ENCODE data around the gene ZNF804B. TPM values are rescaled to one million over a fixed set of nuclear protein-coding genes. Genes with fewer than 3 reads are reported as not detected.
A peak's percentile ranks its signal among the peaks of the same experiment; 100 is the strongest.
"Not testable (repeated sequence)": the region's sequence is repeated elsewhere in the genome, so short reads cannot be mapped to it uniquely, and the experiment has no call there.

ZNF804B gene
- polyA plus RNA-seq, 1 donor = 0.04 TPM

- no peaks in the 10 kb centered on the region for H3K4me1 ChIP-seq (ENCODE audit: control insufficient read depth, insufficient read depth, low read length)
- H3K36me3 ChIP-seq (ENCODE audit: control insufficient read depth, insufficient read depth, low read length) = no peaks in the 10 kb centered on the region
- no peak for DNase-seq
- no peaks in the 10 kb centered on the region for H3K27me3 ChIP-seq (ENCODE audit: control insufficient read depth, insufficient read depth, low read length)
- no peaks in the 10 kb centered on the region for H3K9me3 ChIP-seq (ENCODE audit: control insufficient read depth, low read depth, low read length)
- no peak overlapping the region for H3K27ac ChIP-seq (ENCODE audit: low read length)
- 80% methylated on average over 2 of the region's 3 CpGs for WGBS (ENCODE audit: insufficient coverage, low lambda C conversion rate)
- no peak overlapping the region for H3K4me3 ChIP-seq (ENCODE audit: low read length)
Measured at GRCh38 chr7:89133357-89133756, 373.9 kb downstream of the ZNF804B start.

GRCh38 chr7:89133819-89134218 is 374.3 kb downstream of the ZNF804B start:
- 70% methylated on average over 2 of the region's 2 CpGs for WGBS (ENCODE audit: insufficient coverage, low lambda C conversion rate)
- H3K4me3 ChIP-seq (ENCODE audit: low read length) = no peak overlapping the region
- H3K36me3 ChIP-seq (ENCODE audit: control insufficient read depth, insufficient read depth, low read length) = no peaks in the 10 kb centered on the region
- H3K9me3 ChIP-seq (ENCODE audit: control insufficient read depth, low read depth, low read length) = no peaks in the 10 kb centered on the region
- H3K4me1 ChIP-seq (ENCODE audit: control insufficient read depth, insufficient read depth, low read length) = no peaks in the 10 kb centered on the region
- no peaks in the 10 kb centered on the region for H3K27me3 ChIP-seq (ENCODE audit: control insufficient read depth, insufficient read depth, low read length)
- no peak for DNase-seq
- H3K27ac ChIP-seq (ENCODE audit: low read length) = no peak overlapping the region

- Histone ChIP-seq H3K9me3 (ENCODE audit: control insufficient read depth, low read depth, low read length) (no peaks in the 10 kb centered on the region), H3K4me1 (ENCODE audit: control insufficient read depth, insufficient read depth, low read length) (no peaks in the 10 kb centered on the region), H3K4me3 (ENCODE audit: low read length) (no peak overlapping the region), H3K36me3 (ENCODE audit: control insufficient read depth, insufficient read depth, low read length) (no peaks in the 10 kb centered on the region), H3K27ac (ENCODE audit: low read length) (no peak overlapping the region), H3K27me3 (ENCODE audit: control insufficient read depth, insufficient read depth, low read length) (no peaks in the 10 kb centered on the region)
- DNase-seq = no peak
Measured at GRCh38 chr7:89145801-89146200, 386.3 kb downstream of the ZNF804B start.

- no peaks in the 10 kb centered on the region for H3K36me3 ChIP-seq (ENCODE audit: control insufficient read depth, insufficient read depth, low read length)
- H3K4me1 ChIP-seq (ENCODE audit: control insufficient read depth, insufficient read depth, low read length) = no peaks in the 10 kb centered on the region
- no peak overlapping the region for H3K27ac ChIP-seq (ENCODE audit: low read length)
- H3K4me3 ChIP-seq (ENCODE audit: low read length) = no peak overlapping the region
- H3K9me3 ChIP-seq (ENCODE audit: control insufficient read depth, low read depth, low read length) = no peaks in the 10 kb centered on the region
- no peaks in the 10 kb centered on the region for H3K27me3 ChIP-seq (ENCODE audit: control insufficient read depth, insufficient read depth, low read length)
- WGBS (ENCODE audit: insufficient coverage, low lambda C conversion rate) = 100% methylated on average over 1 of the region's 2 CpGs
- DNase-seq = no peak
Measured at GRCh38 chr7:89160107-89160506, 400.6 kb downstream of the ZNF804B start.

- Histone ChIP-seq H3K36me3 (ENCODE audit: control insufficient read depth, insufficient read depth, low read length) (no peaks in the 10 kb centered on the region), H3K4me3 (ENCODE audit: low read length) (no peak overlapping the region), H3K9me3 (ENCODE audit: control insufficient read depth, low read depth, low read length) (no peaks in the 10 kb centered on the region), H3K27me3 (ENCODE audit: control insufficient read depth, insufficient read depth, low read length) (no peaks in the 10 kb centered on the region), H3K27ac (ENCODE audit: low read length) (no peak overlapping the region), H3K4me1 (ENCODE audit: control insufficient read depth, insufficient read depth, low read length) (no peaks in the 10 kb centered on the region)
- no peak for DNase-seq
- 100% methylated on average over 1 of the region's 3 CpGs for WGBS (ENCODE audit: insufficient coverage, low lambda C conversion rate)
Measured at GRCh38 chr7:89165421-89165820, 405.9 kb downstream of the ZNF804B start.

- H3K4me3 ChIP-seq (ENCODE audit: low read length) = no peak overlapping the region
- no peaks in the 10 kb centered on the region for H3K27me3 ChIP-seq (ENCODE audit: control insufficient read depth, insufficient read depth, low read length)
- H3K27ac ChIP-seq (ENCODE audit: low read length) = no peak overlapping the region
- DNase-seq = no peak
- H3K9me3 ChIP-seq (ENCODE audit: control insufficient read depth, low read depth, low read length) = no peaks in the 10 kb centered on the region
- H3K4me1 ChIP-seq (ENCODE audit: control insufficient read depth, insufficient read depth, low read length) = no peaks in the 10 kb centered on the region
- no CpG with 5 or more reads among the region's 1 CpG for WGBS (ENCODE audit: insufficient coverage, low lambda C conversion rate)
- H3K36me3 ChIP-seq (ENCODE audit: control insufficient read depth, insufficient read depth, low read length) = no peaks in the 10 kb centered on the region
Measured at GRCh38 chr7:89170628-89171027, 411.1 kb downstream of the ZNF804B start.

- H3K27ac ChIP-seq (ENCODE audit: low read length) = no peak overlapping the region
- H3K4me3 ChIP-seq (ENCODE audit: low read length) = no peak overlapping the region
- no peaks in the 10 kb centered on the region for H3K27me3 ChIP-seq (ENCODE audit: control insufficient read depth, insufficient read depth, low read length)
- H3K9me3 ChIP-seq (ENCODE audit: control insufficient read depth, low read depth, low read length) = no peaks in the 10 kb centered on the region
- no peaks in the 10 kb centered on the region for H3K4me1 ChIP-seq (ENCODE audit: control insufficient read depth, insufficient read depth, low read length)
- no peak for DNase-seq
- 100% methylated on average over 1 of the region's 2 CpGs for WGBS (ENCODE audit: insufficient coverage, low lambda C conversion rate)
- no peaks in the 10 kb centered on the region for H3K36me3 ChIP-seq (ENCODE audit: control insufficient read depth, insufficient read depth, low read length)
Measured at GRCh38 chr7:89182116-89182515, 422.6 kb downstream of the ZNF804B start.

- H3K9me3 ChIP-seq (ENCODE audit: control insufficient read depth, low read depth, low read length) = no peaks in the 10 kb centered on the region
- DNase-seq = peak in 1 of 2 donors; percentile 2
- WGBS (ENCODE audit: insufficient coverage, low lambda C conversion rate) = 94% methylated on average over 3 of the region's 5 CpGs
- H3K27ac ChIP-seq (ENCODE audit: low read length) = no peak overlapping the region
- no peaks in the 10 kb centered on the region for H3K4me1 ChIP-seq (ENCODE audit: control insufficient read depth, insufficient read depth, low read length)
- H3K36me3 ChIP-seq (ENCODE audit: control insufficient read depth, insufficient read depth, low read length) = no peaks in the 10 kb centered on the region
- no peak overlapping the region for H3K4me3 ChIP-seq (ENCODE audit: low read length)
- no peaks in the 10 kb centered on the region for H3K27me3 ChIP-seq (ENCODE audit: control insufficient read depth, insufficient read depth, low read length)
Measured at GRCh38 chr7:89183712-89184111, 424.2 kb downstream of the ZNF804B start.

- no peaks in the 10 kb centered on the region for H3K9me3 ChIP-seq (ENCODE audit: control insufficient read depth, low read depth, low read length)
- H3K4me1 ChIP-seq (ENCODE audit: control insufficient read depth, insufficient read depth, low read length) = no peaks in the 10 kb centered on the region
- no peaks in the 10 kb centered on the region for H3K27me3 ChIP-seq (ENCODE audit: control insufficient read depth, insufficient read depth, low read length)
- no peaks in the 10 kb centered on the region for H3K36me3 ChIP-seq (ENCODE audit: control insufficient read depth, insufficient read depth, low read length)
- DNase-seq = no peak
- 80% methylated on average over 2 of the region's 2 CpGs for WGBS (ENCODE audit: insufficient coverage, low lambda C conversion rate)
- no peak overlapping the region for H3K27ac ChIP-seq (ENCODE audit: low read length)
- no peak overlapping the region for H3K4me3 ChIP-seq (ENCODE audit: low read length)
Measured at GRCh38 chr7:89200758-89201157, 441.3 kb downstream of the ZNF804B start.

- 50% methylated on average over 2 of the region's 2 CpGs for WGBS (ENCODE audit: insufficient coverage, low lambda C conversion rate)
- no peak overlapping the region for H3K4me3 ChIP-seq (ENCODE audit: low read length)
- no peaks in the 10 kb centered on the region for H3K4me1 ChIP-seq (ENCODE audit: control insufficient read depth, insufficient read depth, low read length)
- H3K36me3 ChIP-seq (ENCODE audit: control insufficient read depth, insufficient read depth, low read length) = no peaks in the 10 kb centered on the region
- no peak overlapping the region for H3K27ac ChIP-seq (ENCODE audit: low read length)
- no peak for DNase-seq
- no peaks in the 10 kb centered on the region for H3K27me3 ChIP-seq (ENCODE audit: control insufficient read depth, insufficient read depth, low read length)
- H3K9me3 ChIP-seq (ENCODE audit: control insufficient read depth, low read depth, low read length) = peaks cover 5% of the 10 kb centered on the region
Measured at GRCh38 chr7:89223900-89224395, 464.4 kb downstream of the ZNF804B start.

- H3K36me3 ChIP-seq (ENCODE audit: control insufficient read depth, insufficient read depth, low read length) = not testable (repeated sequence)
Measured at GRCh38 chr7:89228688-89229171, 469.2 kb downstream of the ZNF804B start.

More at GRCh38 chr7:89228688-89229171, 469.2 kb downstream of the ZNF804B start:
- H3K27ac ChIP-seq (ENCODE audit: low read length); H3K9me3 ChIP-seq (ENCODE audit: control insufficient read depth, low read depth, low read length); H3K27me3 ChIP-seq (ENCODE audit: control insufficient read depth, insufficient read depth, low read length); H3K4me3 ChIP-seq (ENCODE audit: low read length); DNase-seq; H3K4me1 ChIP-seq (ENCODE audit: control insufficient read depth, insufficient read depth, low read length): not testable (repeated sequence)
- no CpG with 5 or more reads among the region's 31 CpGs for WGBS (ENCODE audit: insufficient coverage, low lambda C conversion rate)

Measured in large intestine (tissue), 3 donors.